Neural progenitor cell (in vitro differentiated cells): ENCODE data around the gene PRDM16.

Source experiments
- EZH2 ChIP-seq: fragments of 200-600 bp; sonication (generic); IDR thresholded peaks from 2 replicates; pipeline ENCODE4 v1.6.1; 2017; ENCODE audit warnings: antibody characterized with exemption, mild to moderate bottlenecking, moderate library complexity
- EZH2phosphoT487 ChIP-seq: fragments of 200-600 bp; sonication (generic); IDR thresholded peaks from 2 replicates; pipeline ENCODE4 v1.6.1; 2017; ENCODE audit warnings: antibody characterized with exemption
- TF ChIP-seq, protein P1 (sequence below): fragments of 200-600 bp; sonication (generic); IDR thresholded peaks from 2 replicates; pipeline ENCODE4 v1.5.1; 2017; ENCODE audit warnings: antibody characterized with exemption, mild to moderate bottlenecking

DNA sequence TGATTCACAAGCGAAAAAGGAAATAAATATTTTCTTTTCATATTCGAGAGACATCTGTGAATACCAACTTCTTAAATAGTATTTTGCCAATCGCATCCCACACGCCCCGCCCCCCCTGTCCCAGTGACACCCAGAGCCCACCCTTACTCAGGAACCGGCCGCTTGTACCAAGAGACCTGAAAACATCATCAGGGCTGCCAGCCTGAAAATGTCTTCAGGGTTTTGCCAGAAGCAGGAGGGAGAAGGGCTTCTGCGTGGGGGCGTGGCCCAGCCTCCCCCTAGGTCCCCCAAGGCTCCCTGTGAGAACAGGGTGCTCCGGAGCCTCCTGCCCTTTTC, 126.4 kb downstream of the PRDM16 start:
- no peak for TF ChIP-seq EZH2phosphoT487
- TF ChIP-seq, protein P1, sequence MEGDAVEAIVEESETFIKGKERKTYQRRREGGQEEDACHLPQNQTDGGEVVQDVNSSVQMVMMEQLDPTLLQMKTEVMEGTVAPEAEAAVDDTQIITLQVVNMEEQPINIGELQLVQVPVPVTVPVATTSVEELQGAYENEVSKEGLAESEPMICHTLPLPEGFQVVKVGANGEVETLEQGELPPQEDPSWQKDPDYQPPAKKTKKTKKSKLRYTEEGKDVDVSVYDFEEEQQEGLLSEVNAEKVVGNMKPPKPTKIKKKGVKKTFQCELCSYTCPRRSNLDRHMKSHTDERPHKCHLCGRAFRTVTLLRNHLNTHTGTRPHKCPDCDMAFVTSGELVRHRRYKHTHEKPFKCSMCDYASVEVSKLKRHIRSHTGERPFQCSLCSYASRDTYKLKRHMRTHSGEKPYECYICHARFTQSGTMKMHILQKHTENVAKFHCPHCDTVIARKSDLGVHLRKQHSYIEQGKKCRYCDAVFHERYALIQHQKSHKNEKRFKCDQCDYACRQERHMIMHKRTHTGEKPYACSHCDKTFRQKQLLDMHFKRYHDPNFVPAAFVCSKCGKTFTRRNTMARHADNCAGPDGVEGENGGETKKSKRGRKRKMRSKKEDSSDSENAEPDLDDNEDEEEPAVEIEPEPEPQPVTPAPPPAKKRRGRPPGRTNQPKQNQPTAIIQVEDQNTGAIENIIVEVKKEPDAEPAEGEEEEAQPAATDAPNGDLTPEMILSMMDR = no peak
- TF ChIP-seq EZH2 = no peak
